Transverse colon (tissue), 4 donors: ENCODE results near the gene TPSB2. TPM values are rescaled to one million over a fixed set of nuclear protein-coding genes. Genes with fewer than 3 reads are reported as not detected.

Experiments used
- DNase-seq: peaks from one replicate; pipeline ENCODE4 v3.0.0-alpha.2; 2019
- H3K27ac ChIP-seq, 4 donors: fragments of 200-600 bp; sonication (generic); 2 replicates each; pipeline ENCODE4 v1.5.1; 2016 to 2018; ENCODE audit warnings: inconsistent platforms in 4 of 4
- H3K27me3 ChIP-seq: fragments of 200-600 bp; sonication (generic); 2 replicates; pipeline ENCODE4 v1.5.1; 2017; ENCODE audit warnings: inconsistent platforms
- H3K36me3 ChIP-seq, 4 donors: fragments of 200-600 bp; sonication (generic); 2 replicates each; pipeline ENCODE4 v1.5.1; 2017 to 2019; ENCODE audit warnings: inconsistent platforms in 4 of 4
- H3K4me1 ChIP-seq, 4 donors: fragments of 200-600 bp; sonication (generic); 2 replicates each; pipeline ENCODE4 v1.5.1; 2017 to 2020; ENCODE audit warnings: inconsistent platforms in 4 of 4
- H3K4me3 ChIP-seq, 4 donors: fragments of 200-600 bp; sonication (generic); 1 replicate in 1 of 4; 2 replicates in 3 of 4; pipeline versions ENCODE4 v1.5.1 to v1.6.1; 2017 to 2019; ENCODE audit warnings: inconsistent platforms in 4 of 4
- H3K9me3 ChIP-seq, 2 donors: fragments of 200-600 bp; sonication (generic); 2 replicates each; pipeline ENCODE4 v1.5.1; 2017 to 2019; ENCODE audit warnings: inconsistent platforms in 2 of 2
- EP300 ChIP-seq: sonication (generic); formaldehyde crosslinking; IDR thresholded peaks from one replicate; pipeline ENCODE4 v1.6.1; 2017; ENCODE audit warnings: antibody characterized with exemption, low read depth
- POLR2A ChIP-seq: fragments of 450-650 bp; IDR thresholded peaks from one replicate; pipeline ENCODE4 v1.6.1; 2016; ENCODE audit warnings: antibody characterized with exemption, mild to moderate bottlenecking, moderate library complexity
- POLR2AphosphoS5 ChIP-seq, 3 donors: sonication (generic); formaldehyde crosslinking; IDR thresholded peaks; one replicate each; pipeline ENCODE4 v1.6.1; 2016; ENCODE audit warnings: antibody characterized with exemption in 3 of 3
- WGBS, 2 donors: methylation state at CpG; one replicate each; pipeline ENCODE4 v1.1.5; 2018; ENCODE audit warnings: low coverage in 1 of 2; 5-methylcytosine and 5-hydroxymethylcytosine counted together
- in situ Hi-C, 4 donors: fragments of 200-750 bp; cut with MboI; loops; one replicate each; pipeline versions ENCODE4 v1.15.0 to v1.15.1; 2017; ENCODE audit warnings: low sequenced_read_pairs in 3 of 4, low pct_ligation_motif_present in 1 of 4, low pct_unique_long_range_greater_than_20kb in 1 of 4
- intact Hi-C: fragments of 100-400 bp; cut with DNase I; formaldehyde crosslinking; loops from one replicate; pipeline ENCODE4 v1.15.1; 2023; ENCODE audit warnings: low total_unique reads
- total RNA-seq, 4 donors: library from RNA; depleted of rRNA; stranded (reverse); fragments of >200 nt; gene quantifications; one replicate each; pipeline ENCODE4 v1.1.0, GENCODE V29; 2016
- TF ChIP-seq, protein P1 (sequence below), 5 experiments: fragments of 200-600 bp in 3 of 5; fragments of 450-650 bp in 2 of 5; sonication (generic) in 3 of 5; IDR thresholded peaks; 1 replicate in 2 of 5; 2 replicates in 3 of 5; pipeline ENCODE4 v1.5.1; 2016 to 2017; ENCODE audit warnings: antibody characterized with exemption in 5 of 5, inconsistent platforms in 3 of 5, mild to moderate bottlenecking in 2 of 5, moderate library complexity in 1 of 5

Gene TPSB2
- total RNA-seq, 4 donors from 2014 or later = 12.5 to 35.2 (median 24.8) TPM

DNA sequence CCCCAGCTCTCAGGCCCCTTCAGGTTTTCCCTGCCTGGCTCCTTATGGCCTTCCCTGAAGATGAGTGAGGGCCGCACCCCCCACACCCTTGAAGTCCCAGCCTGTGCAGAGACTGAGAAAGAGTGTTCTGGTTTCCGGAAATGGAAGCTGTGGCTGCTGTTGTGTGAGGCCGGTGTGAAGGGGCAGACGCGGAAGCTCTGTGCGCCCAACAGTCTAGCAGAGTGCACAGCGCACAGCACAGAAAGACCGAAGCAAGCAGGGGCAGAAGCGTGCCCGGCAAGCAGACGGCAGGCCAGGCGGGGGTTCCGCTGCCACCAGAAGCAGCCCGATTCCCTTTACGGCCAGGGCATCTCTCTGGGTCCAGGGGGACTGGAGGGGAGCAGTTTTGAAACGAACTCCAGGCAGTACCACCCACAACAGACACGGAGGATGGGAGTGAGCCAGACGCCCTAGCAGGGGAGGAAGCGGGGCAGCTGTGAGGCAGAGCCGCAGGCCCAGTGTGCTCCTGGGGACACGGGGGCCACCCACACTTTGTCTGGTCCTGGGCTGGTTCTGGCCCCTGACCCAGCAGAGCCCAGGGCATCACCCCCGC lies 21.6 kb downstream of the TPSB2 start:
- no peaks in the 10 kb centered on the region for H3K9me3 ChIP-seq
- no peaks in the 10 kb centered on the region for H3K36me3 ChIP-seq
- no peak for TF ChIP-seq POLR2A
- TF ChIP-seq, protein P1, sequence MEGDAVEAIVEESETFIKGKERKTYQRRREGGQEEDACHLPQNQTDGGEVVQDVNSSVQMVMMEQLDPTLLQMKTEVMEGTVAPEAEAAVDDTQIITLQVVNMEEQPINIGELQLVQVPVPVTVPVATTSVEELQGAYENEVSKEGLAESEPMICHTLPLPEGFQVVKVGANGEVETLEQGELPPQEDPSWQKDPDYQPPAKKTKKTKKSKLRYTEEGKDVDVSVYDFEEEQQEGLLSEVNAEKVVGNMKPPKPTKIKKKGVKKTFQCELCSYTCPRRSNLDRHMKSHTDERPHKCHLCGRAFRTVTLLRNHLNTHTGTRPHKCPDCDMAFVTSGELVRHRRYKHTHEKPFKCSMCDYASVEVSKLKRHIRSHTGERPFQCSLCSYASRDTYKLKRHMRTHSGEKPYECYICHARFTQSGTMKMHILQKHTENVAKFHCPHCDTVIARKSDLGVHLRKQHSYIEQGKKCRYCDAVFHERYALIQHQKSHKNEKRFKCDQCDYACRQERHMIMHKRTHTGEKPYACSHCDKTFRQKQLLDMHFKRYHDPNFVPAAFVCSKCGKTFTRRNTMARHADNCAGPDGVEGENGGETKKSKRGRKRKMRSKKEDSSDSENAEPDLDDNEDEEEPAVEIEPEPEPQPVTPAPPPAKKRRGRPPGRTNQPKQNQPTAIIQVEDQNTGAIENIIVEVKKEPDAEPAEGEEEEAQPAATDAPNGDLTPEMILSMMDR (IDR thresholded peaks at IDR 0.05) = no peak
- TF ChIP-seq EP300 = no peak
- TF ChIP-seq POLR2AphosphoS5 (IDR thresholded peaks at IDR 0.05) = no peak
- in situ Hi-C loops (no loop called here), intact Hi-C loops (no loop called here)
- H3K27ac ChIP-seq = no peak overlapping the region
- 71% methylated on average over 21 of the region's 22 CpGs; no CpG with 5 or more reads in 1 of the 2 donors for WGBS, 2 donors
- DNase-seq = no peak
- H3K4me1 ChIP-seq = no peaks in the 10 kb centered on the region
- no peaks in the 10 kb centered on the region for H3K27me3 ChIP-seq
- no peak overlapping the region for H3K4me3 ChIP-seq

DNA sequence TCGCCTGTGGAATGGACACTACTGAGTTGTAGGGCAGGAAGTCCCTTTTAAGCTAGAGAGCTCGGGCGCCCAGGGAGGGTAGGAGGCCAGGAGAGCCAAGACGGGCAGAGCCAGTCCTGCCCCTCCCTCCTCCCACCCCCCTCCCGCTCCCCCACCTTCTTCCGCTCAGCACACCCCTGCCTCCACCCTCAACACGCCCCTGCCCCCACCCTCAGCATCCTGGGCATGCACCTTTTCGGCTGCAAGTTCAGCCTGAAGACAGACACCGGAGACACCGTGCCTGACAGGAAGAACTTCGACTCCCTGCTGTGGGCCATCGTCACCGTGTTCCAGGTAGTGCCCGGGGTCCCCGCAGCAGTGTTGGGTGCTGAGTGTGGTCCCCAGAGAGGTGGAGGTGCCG lies 23.2 kb downstream of the TPSB2 start:
- Histone ChIP-seq H3K36me3 (no peaks in the 10 kb centered on the region), H3K4me3 (no peak overlapping the region), H3K4me1 (no peaks in the 10 kb centered on the region), H3K27ac (no peak overlapping the region), H3K27me3 (no peaks in the 10 kb centered on the region), H3K9me3 (no peaks in the 10 kb centered on the region)
- intact Hi-C loops (no loop called here), in situ Hi-C loops (no loop called here)
- DNase-seq = no peak
- TF ChIP-seq, protein P1 (IDR thresholded peaks at IDR 0.05) = no peak
- TF ChIP-seq POLR2A (no peak), EP300 (no peak), POLR2AphosphoS5 (IDR thresholded peaks at IDR 0.05) (no peak)
- 69% methylated on average over 16 of the region's 16 CpGs; no CpG with 5 or more reads in 1 of the 2 donors for WGBS, 2 donors

DNA sequence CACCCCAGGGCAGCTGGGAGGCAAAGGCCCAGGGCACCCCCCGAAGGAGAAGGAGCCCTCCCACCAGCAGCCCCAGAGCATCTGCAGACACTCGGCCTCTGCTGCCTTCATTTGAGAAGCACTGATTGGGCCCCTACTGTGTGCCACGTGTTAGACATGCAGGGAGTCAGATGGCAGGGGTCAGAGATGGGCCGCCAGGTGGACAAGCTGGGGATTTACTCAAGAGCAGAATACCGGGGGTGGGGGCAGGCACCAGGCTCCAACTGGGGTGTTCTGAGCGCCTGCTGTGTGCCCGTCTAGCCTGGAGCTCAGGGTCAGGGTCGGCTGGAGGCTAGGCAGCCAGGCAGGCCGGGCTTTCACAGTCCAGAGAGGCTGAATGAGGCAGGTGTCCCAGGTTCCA lies 23.7 kb downstream of the TPSB2 start:
- 70% methylated on average over 5 of the region's 9 CpGs; no CpG with 5 or more reads in 1 of the 2 donors for WGBS, 2 donors
- intact Hi-C loops = no loop called here
- TF ChIP-seq EP300 (no peak), POLR2A (no peak), POLR2AphosphoS5 (IDR thresholded peaks at IDR 0.05) (no peak)
- TF ChIP-seq, protein P1 (IDR thresholded peaks at IDR 0.05) = no peak
- no peak overlapping the region for H3K4me3 ChIP-seq
- H3K27ac ChIP-seq = no peak overlapping the region
- no peaks in the 10 kb centered on the region for H3K27me3 ChIP-seq
- no peaks in the 10 kb centered on the region for H3K9me3 ChIP-seq
- no peaks in the 10 kb centered on the region for H3K36me3 ChIP-seq
- no peak for DNase-seq
- H3K4me1 ChIP-seq = no peaks in the 10 kb centered on the region
- in situ Hi-C loops = no loop called here

DNA sequence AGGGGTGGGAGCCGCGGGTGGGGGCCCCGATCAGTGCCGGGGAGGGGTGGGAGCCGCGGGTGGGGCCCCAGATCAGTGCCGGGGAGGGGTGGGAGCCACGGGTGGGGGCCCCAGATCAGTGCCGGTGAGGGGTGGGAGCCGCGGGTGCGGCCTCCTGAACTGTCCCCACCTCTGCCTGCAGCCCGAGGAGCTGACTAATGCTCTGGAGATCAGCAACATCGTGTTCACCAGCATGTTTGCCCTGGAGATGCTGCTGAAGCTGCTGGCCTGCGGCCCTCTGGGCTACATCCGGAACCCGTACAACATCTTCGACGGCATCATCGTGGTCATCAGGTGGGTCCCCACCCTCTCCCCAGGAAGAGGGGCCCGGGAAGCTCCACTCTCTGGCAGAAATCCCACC lies 25.1 kb downstream of the TPSB2 start:
- intact Hi-C loops (no loop called here), in situ Hi-C loops (no loop called here)
- 68% methylated on average over 15 of the region's 21 CpGs; no CpG with 5 or more reads in 1 of the 2 donors for WGBS, 2 donors
- H3K27ac ChIP-seq = no peak overlapping the region
- H3K27me3 ChIP-seq = no peaks in the 10 kb centered on the region
- DNase-seq = no peak
- no peak overlapping the region for H3K4me3 ChIP-seq
- H3K36me3 ChIP-seq = no peaks in the 10 kb centered on the region
- no peaks in the 10 kb centered on the region for H3K4me1 ChIP-seq
- no peaks in the 10 kb centered on the region for H3K9me3 ChIP-seq
- TF ChIP-seq, protein P1 (IDR thresholded peaks at IDR 0.05) = no peak
- no peak for TF ChIP-seq POLR2AphosphoS5 (IDR thresholded peaks at IDR 0.05)
- TF ChIP-seq POLR2A = no peak
- TF ChIP-seq EP300 = no peak
